Liver (tissue), 9 donors: Measurements from ENCODE around the gene PSMB8. TPM values are rescaled to one million over a fixed set of nuclear protein-coding genes. Genes with fewer than 3 reads are reported as not detected.

Experiments
- DNase-seq: peaks from one replicate; pipeline ENCODE4 v3.0.0-alpha.2; 2017; ENCODE audit warnings: low spot score
- H3K27ac ChIP-seq, 2 donors: one replicate each; pipeline ENCODE4 v1.7.0; 2013; ENCODE audit warnings: inconsistent platforms in 2 of 2, low read length in 2 of 2, control low read depth in 1 of 2, low read depth in 1 of 2, mild to moderate bottlenecking in 1 of 2
- H3K27me3 ChIP-seq, 4 donors: one replicate each; pipeline versions ENCODE4 v1.6.1 to v1.7.0; 2013; ENCODE audit warnings: low read length in 3 of 4, inconsistent platforms in 1 of 4, mild to moderate bottlenecking in 1 of 4, moderate library complexity in 1 of 4; ENCODE audit not compliant: control insufficient read depth in 4 of 4, insufficient read depth in 4 of 4
- H3K36me3 ChIP-seq, 4 donors: one replicate each; pipeline versions ENCODE4 v1.6.1 to v1.7.0; 2013; ENCODE audit warnings: low read length in 3 of 4, mild to moderate bottlenecking in 3 of 4, low read depth in 1 of 4, moderate library complexity in 1 of 4; ENCODE audit not compliant: control insufficient read depth in 4 of 4, insufficient read depth in 3 of 4
- H3K4me1 ChIP-seq, 4 donors: one replicate each; pipeline versions ENCODE4 v1.6.1 to v1.7.0; 2013; ENCODE audit warnings: low read length in 3 of 4, mild to moderate bottlenecking in 3 of 4, moderate library complexity in 1 of 4; ENCODE audit not compliant: control insufficient read depth in 4 of 4, insufficient read depth in 4 of 4
- H3K4me3 ChIP-seq, 3 donors: one replicate each; pipeline versions ENCODE4 v1.6.1 to v1.7.0; 2013; ENCODE audit warnings: low read length in 3 of 3, control low read depth in 1 of 3, low read depth in 1 of 3, mild to moderate bottlenecking in 1 of 3
- H3K9ac ChIP-seq, 2 donors: one replicate each; pipeline ENCODE4 v1.7.0; 2013; ENCODE audit warnings: low read length in 2 of 2, mild to moderate bottlenecking in 2 of 2, moderate library complexity in 2 of 2, control low read depth in 1 of 2, low read depth in 1 of 2
- H3K9me3 ChIP-seq, 4 donors: one replicate each; pipeline versions ENCODE4 v1.6.1 to v1.7.0; 2013; ENCODE audit warnings: low read length in 3 of 4; ENCODE audit not compliant: control insufficient read depth in 4 of 4
- ATF3 ChIP-seq: IDR thresholded peaks from 2 replicates; pipeline ENCODE4 v1.6.1; 2016; ENCODE audit warnings: antibody characterized with exemption
- CTCF ChIP-seq: fragments of 150-350 bp; IDR thresholded peaks from 2 replicates; pipeline ENCODE4 v1.5.1; 2017; ENCODE audit warnings: improper control_type of control experiment, low read depth, low read length; ENCODE audit not compliant: missing input control
- EGR1 ChIP-seq, 2 donors: IDR thresholded peaks; 2 replicates each; pipeline ENCODE4 v1.6.1; 2016 to 2018; ENCODE audit warnings: antibody characterized with exemption in 2 of 2, low read depth in 2 of 2
- FOXA1 ChIP-seq: IDR thresholded peaks from 2 replicates; pipeline ENCODE4 v1.6.1; 2016; ENCODE audit warnings: antibody characterized with exemption
- FOXA2 ChIP-seq: IDR thresholded peaks from 2 replicates; pipeline ENCODE4 v1.6.1; 2016; ENCODE audit warnings: antibody characterized with exemption
- GABPA ChIP-seq, 2 donors: IDR thresholded peaks in 1 of 2; conservative IDR thresholded peaks in 1 of 2; 2 replicates each; pipeline ENCODE4 v1.6.1; 2016; ENCODE audit warnings: antibody characterized with exemption in 2 of 2, mild to moderate bottlenecking in 1 of 2, moderate library complexity in 1 of 2
- HNF4A ChIP-seq, 2 donors: conservative IDR thresholded peaks; 2 replicates each; pipeline ENCODE4 v1.6.1; 2016; ENCODE audit warnings: antibody characterized with exemption in 2 of 2, mild to moderate bottlenecking in 2 of 2
- HNF4G ChIP-seq: IDR thresholded peaks from 2 replicates; pipeline ENCODE4 v1.6.1; 2016; ENCODE audit warnings: antibody characterized with exemption
- JUND ChIP-seq, 2 donors: IDR thresholded peaks; 2 replicates each; pipeline ENCODE4 v1.6.1; 2016; ENCODE audit warnings: antibody characterized with exemption in 2 of 2
- MAX ChIP-seq: IDR thresholded peaks from 2 replicates; pipeline ENCODE4 v1.6.1; 2016; ENCODE audit warnings: antibody characterized with exemption
- NR2F2 ChIP-seq: IDR thresholded peaks from 2 replicates; pipeline ENCODE4 v1.6.1; 2016; ENCODE audit warnings: antibody characterized with exemption
- RAD21 ChIP-seq, 2 donors: IDR thresholded peaks; 2 replicates each; pipeline ENCODE4 v1.6.1; 2016; ENCODE audit warnings: antibody characterized with exemption in 2 of 2, mild to moderate bottlenecking in 2 of 2
- RXRA ChIP-seq, 2 donors: IDR thresholded peaks; 2 replicates each; pipeline ENCODE4 v1.6.1; 2017 to 2018; ENCODE audit warnings: antibody characterized with exemption in 2 of 2, mild to moderate bottlenecking in 1 of 2
- SP1 ChIP-seq: IDR thresholded peaks from 2 replicates; pipeline ENCODE4 v1.6.1; 2018; ENCODE audit warnings: antibody characterized with exemption, mild to moderate bottlenecking
- TAF1 ChIP-seq: conservative IDR thresholded peaks from 2 replicates; pipeline ENCODE4 v1.6.1; 2016; ENCODE audit warnings: antibody characterized with exemption, mild to moderate bottlenecking
- YY1 ChIP-seq: IDR thresholded peaks from 2 replicates; pipeline ENCODE4 v1.6.1; 2016; ENCODE audit warnings: antibody characterized with exemption, mild to moderate bottlenecking
- WGBS: extraction: QIAGEN DNeasy Blood & Tissue Kit; methylation state at CpG from one replicate; pipeline ENCODE4 v1.1.7; 2013; 5-methylcytosine and 5-hydroxymethylcytosine counted together
- polyA plus RNA-seq, 2 donors: library from polyadenylated mRNA; stranded (reverse) in 1 of 2; unstranded in 1 of 2; fragments of 200-250 nt in 1 of 2; fragments of >200 nt in 1 of 2; fragmentation: Nextera tagmentation in 1 of 2; extraction: Ambion mirVana in 1 of 2; gene quantifications; one replicate each; pipeline versions ENCODE4 v1.2.1 to v1.2.3, GENCODE V29; 2013 to 2015
- total RNA-seq, 2 donors: library from RNA; depleted of rRNA; stranded (reverse); fragments of >200 nt; gene quantifications; one replicate each; pipeline ENCODE4 v1.2.3, GENCODE V29; 2014
- TF ChIP-seq, protein P1 (sequence below): IDR thresholded peaks from 2 replicates; pipeline ENCODE4 v1.6.1; 2016; ENCODE audit warnings: antibody characterized with exemption
- TF ChIP-seq, protein P2 (sequence below): IDR thresholded peaks from 2 replicates; pipeline ENCODE4 v1.6.1; 2016; ENCODE audit warnings: antibody characterized with exemption, mild to moderate bottlenecking
- donor health status: healthy.
- donor health status: healthy.
- donor health status: healthy.
- donor health status: healthy.
- donor health status: healthy.

Gene PSMB8
- total and polyA plus RNA-seq, 4 donors: 19.9 to 75.1 (median 44.0) TPM

DNA sequence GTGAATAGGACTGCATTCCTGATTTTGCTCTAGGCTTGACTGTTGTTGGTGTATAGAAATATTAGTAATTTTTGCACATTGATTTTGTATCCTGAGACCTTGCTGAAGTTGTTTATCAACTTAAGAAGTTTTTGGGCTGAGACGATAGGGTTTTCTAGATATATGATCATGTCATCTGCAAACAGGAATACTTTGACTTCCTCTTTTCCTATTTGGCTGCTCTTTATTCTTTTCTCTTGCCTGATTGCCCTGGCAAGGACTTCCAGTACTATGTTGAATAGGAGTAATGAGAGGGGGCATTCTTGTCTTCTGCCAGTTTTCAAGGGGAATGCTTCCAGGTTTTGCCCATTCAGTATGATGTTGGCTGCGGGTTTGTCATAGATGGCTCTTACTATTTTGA is 40.4 kb downstream of the PSMB8 start:
- 63% methylated on average over 2 of the region's 2 CpGs for WGBS
- DNase-seq: no peak
- Histone ChIP-seq H3K4me1 (no peaks in the 10 kb centered on the region), H3K9ac (no peak overlapping the region), H3K36me3 (no peaks in the 10 kb centered on the region), H3K9me3 (no peaks in the 10 kb centered on the region), H3K27me3 (peaks cover 0 to 7% (median 0%) of the 10 kb centered on the region in 4 donors), H3K4me3 (no peak overlapping the region), H3K27ac (no peak overlapping the region)
- no peak for TF ChIP-seq MAX
- no peak for TF ChIP-seq RXRA (IDR thresholded peaks at IDR 0.05)
- no peak for TF ChIP-seq HNF4A (conservative IDR thresholded peaks at IDR 0.05)
- no peak for TF ChIP-seq CTCF
- no peak for TF ChIP-seq EGR1 (IDR thresholded peaks at IDR 0.05; ENCODE audit: low read depth in 2 of 2)
- no peak for TF ChIP-seq SP1

GRCh38 chr6:32799740-32800139 is 44.1 kb downstream of the PSMB8 start:
- Histone ChIP-seq H3K9ac (no peak overlapping the region), H3K4me1 (peaks cover 0 to 9% (median 7%) of the 10 kb centered on the region in 4 donors), H3K4me3 (no peak overlapping the region), H3K27ac (no peak overlapping the region), H3K36me3 (no peaks in the 10 kb centered on the region), H3K27me3 (peaks cover 0 to 7% (median 0%) of the 10 kb centered on the region in 4 donors), H3K9me3 (no peaks in the 10 kb centered on the region)
- DNase-seq: no peak
- TF ChIP-seq HNF4G: no peak
- TF ChIP-seq RXRA (IDR thresholded peaks at IDR 0.05): no peak
- no peak for TF ChIP-seq JUND (IDR thresholded peaks at IDR 0.05)
- TF ChIP-seq CTCF: no peak
- no peak for TF ChIP-seq EGR1 (IDR thresholded peaks at IDR 0.05; ENCODE audit: low read depth in 2 of 2)
- TF ChIP-seq, protein P1, sequence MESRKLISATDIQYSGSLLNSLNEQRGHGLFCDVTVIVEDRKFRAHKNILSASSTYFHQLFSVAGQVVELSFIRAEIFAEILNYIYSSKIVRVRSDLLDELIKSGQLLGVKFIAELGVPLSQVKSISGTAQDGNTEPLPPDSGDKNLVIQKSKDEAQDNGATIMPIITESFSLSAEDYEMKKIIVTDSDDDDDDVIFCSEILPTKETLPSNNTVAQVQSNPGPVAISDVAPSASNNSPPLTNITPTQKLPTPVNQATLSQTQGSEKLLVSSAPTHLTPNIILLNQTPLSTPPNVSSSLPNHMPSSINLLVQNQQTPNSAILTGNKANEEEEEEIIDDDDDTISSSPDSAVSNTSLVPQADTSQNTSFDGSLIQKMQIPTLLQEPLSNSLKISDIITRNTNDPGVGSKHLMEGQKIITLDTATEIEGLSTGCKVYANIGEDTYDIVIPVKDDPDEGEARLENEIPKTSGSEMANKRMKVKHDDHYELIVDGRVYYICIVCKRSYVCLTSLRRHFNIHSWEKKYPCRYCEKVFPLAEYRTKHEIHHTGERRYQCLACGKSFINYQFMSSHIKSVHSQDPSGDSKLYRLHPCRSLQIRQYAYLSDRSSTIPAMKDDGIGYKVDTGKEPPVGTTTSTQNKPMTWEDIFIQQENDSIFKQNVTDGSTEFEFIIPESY: no peak
- TF ChIP-seq FOXA2: no peak
- TF ChIP-seq NR2F2: no peak
- no peak for TF ChIP-seq TAF1
- TF ChIP-seq, protein P2, sequence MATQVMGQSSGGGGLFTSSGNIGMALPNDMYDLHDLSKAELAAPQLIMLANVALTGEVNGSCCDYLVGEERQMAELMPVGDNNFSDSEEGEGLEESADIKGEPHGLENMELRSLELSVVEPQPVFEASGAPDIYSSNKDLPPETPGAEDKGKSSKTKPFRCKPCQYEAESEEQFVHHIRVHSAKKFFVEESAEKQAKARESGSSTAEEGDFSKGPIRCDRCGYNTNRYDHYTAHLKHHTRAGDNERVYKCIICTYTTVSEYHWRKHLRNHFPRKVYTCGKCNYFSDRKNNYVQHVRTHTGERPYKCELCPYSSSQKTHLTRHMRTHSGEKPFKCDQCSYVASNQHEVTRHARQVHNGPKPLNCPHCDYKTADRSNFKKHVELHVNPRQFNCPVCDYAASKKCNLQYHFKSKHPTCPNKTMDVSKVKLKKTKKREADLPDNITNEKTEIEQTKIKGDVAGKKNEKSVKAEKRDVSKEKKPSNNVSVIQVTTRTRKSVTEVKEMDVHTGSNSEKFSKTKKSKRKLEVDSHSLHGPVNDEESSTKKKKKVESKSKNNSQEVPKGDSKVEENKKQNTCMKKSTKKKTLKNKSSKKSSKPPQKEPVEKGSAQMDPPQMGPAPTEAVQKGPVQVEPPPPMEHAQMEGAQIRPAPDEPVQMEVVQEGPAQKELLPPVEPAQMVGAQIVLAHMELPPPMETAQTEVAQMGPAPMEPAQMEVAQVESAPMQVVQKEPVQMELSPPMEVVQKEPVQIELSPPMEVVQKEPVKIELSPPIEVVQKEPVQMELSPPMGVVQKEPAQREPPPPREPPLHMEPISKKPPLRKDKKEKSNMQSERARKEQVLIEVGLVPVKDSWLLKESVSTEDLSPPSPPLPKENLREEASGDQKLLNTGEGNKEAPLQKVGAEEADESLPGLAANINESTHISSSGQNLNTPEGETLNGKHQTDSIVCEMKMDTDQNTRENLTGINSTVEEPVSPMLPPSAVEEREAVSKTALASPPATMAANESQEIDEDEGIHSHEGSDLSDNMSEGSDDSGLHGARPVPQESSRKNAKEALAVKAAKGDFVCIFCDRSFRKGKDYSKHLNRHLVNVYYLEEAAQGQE: no peak
- TF ChIP-seq GABPA (IDR thresholded peaks at IDR 0.05 in 1 of 2, conservative IDR thresholded peaks at IDR 0.05 in 1 of 2): no peak
- TF ChIP-seq SP1: no peak
- TF ChIP-seq ATF3: no peak
- TF ChIP-seq MAX: no peak
- TF ChIP-seq RAD21 (IDR thresholded peaks at IDR 0.05): no peak
- TF ChIP-seq HNF4A (conservative IDR thresholded peaks at IDR 0.05): no peak
- TF ChIP-seq FOXA1: no peak
- TF ChIP-seq YY1: no peak
- WGBS: 57% methylated on average over 3 of the region's 3 CpGs
